ENCODE results near the gene KAT8.

Gene KAT8

GRCh38 chr16:31117384-31118222 is at the start of gene KAT8:
KAT8 (plus strand) TSS chr16:31117664; CDS start chr16:31117682, 18 bp downstream.
- in situ Hi-C loops (cut with MboI; ENCODE audit: low sequenced_read_pairs), result no loop called here

DNA sequence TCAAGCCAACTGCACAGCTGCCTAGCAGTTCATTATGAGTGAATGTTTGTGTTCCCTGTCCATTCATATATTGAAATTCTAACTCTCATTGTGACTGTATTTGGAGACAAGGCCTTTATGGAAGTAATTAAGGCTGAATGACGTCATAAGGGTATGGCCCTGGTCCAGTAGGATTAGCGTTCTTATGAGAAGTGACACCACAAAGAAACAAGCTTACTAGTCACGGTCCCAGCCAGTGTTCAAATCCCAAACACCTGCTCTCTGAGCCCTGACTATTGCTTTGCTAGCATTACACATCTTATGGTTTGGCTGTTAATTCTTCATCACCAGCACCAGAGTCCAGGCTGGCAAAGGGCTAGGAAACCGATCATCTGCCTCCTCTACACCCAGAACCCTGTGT is 45.6 kb upstream of the KAT8 start:
- in situ Hi-C loops (cut with MboI; ENCODE audit: low sequenced_read_pairs), result no loop called here

DNA sequence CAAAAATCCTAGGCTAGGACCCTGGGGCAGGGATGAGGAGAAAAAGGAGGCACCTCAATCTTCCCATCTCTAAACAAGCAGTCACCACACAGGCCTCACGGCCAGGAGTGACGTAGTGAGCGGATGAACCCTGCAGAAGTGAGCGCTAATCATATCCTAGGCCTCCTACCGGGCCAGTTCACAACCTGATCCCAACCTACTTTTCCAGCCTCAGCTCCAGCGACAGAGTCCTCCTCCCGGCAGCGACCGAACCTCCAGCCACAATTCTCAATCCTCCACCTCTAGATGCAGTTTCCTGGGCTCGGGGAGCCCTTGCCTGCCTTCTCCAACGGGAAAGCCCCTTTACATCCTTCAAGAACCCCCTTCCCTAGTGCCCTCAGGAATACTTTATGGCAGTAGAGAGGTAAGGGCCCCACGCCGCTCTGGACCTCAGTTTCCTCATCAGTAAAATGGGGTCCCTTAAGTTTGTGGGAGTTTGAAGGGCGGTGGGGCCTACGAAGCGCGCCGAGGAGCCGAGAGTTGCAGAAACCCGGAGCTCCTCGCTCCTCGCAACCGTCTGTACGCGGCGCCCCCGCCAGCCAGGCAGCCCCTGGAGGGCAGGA is 44.8 kb upstream of the KAT8 start:
- in situ Hi-C loops (cut with MboI; ENCODE audit: low sequenced_read_pairs), result no loop called here

GRCh38 chr16:31073142-31073969 is 44.1 kb upstream of the KAT8 start:
- in situ Hi-C loops (cut with MboI; ENCODE audit: low sequenced_read_pairs), result no loop called here

DNA sequence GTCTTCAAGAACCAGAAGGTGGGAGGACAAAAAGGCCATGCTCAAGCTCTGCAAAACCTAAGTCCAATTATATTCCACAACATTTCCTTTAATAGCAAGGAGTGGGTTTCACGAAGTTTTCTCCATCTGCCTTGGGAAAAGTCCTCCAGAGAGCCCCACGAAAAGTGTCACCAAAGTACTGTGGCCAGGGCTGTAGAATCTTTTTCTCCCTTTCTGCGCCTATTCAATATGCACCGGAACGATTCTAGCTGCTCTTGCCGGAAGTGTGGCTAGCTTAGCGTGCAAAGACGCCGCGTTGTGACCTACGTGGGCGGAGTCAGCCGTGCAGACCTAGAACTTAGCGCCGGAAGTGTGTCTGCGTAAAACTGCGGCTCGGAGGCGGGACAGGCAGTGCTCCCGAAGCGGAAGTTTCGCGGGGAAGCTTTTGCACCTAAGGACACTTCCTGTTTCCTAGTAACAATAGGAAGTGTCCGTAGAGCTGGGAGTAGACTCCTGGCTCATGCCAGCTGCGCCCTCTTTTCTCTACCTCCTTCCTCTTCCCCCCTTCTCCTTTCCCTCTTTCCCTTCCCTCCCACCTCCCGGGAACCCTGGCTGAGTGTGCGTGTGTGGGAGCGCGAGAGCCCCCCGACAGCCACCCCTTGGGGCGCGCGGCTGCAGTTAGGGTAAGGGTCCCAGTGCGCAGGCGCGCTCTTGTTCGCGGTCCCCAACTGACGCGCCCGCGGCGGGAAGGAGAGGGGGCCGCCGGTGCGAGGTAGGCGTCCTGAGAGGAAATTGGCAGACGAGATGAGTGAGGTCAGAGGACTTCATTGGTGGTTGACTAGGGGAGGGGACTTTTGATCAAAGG is 43.3 kb upstream of the KAT8 start, which contains the start of the genes ZNF646 and ZNF668:
ZNF646 (plus strand) TSS at position 453 of the 844 bp plus-strand sequence. CDS start 1,903 bp downstream, outside the sequence.
ZNF668 (minus strand) TSS at position 271 of the 844 bp plus-strand sequence. CDS start 9,781 bp downstream, outside the sequence.
- in situ Hi-C loops (cut with MboI; ENCODE audit: low sequenced_read_pairs), result no loop called here

- in situ Hi-C loops (cut with MboI; ENCODE audit: low sequenced_read_pairs), result no loop called here
Observed at GRCh38 chr16:31074814-31075183, 42.7 kb upstream of the KAT8 start.

GRCh38 chr16:31076319-31076718 is 41.1 kb upstream of the KAT8 start:
- in situ Hi-C loops (cut with MboI; ENCODE audit: low sequenced_read_pairs), result no loop called here

- in situ Hi-C loops (cut with MboI; ENCODE audit: low sequenced_read_pairs), result no loop called here
Observed at GRCh38 chr16:31077024-31077423, 40.4 kb upstream of the KAT8 start.

- in situ Hi-C loops (cut with MboI; ENCODE audit: low sequenced_read_pairs), result no loop called here
Observed at GRCh38 chr16:31077592-31078396, 39.7 kb upstream of the KAT8 start.

DNA sequence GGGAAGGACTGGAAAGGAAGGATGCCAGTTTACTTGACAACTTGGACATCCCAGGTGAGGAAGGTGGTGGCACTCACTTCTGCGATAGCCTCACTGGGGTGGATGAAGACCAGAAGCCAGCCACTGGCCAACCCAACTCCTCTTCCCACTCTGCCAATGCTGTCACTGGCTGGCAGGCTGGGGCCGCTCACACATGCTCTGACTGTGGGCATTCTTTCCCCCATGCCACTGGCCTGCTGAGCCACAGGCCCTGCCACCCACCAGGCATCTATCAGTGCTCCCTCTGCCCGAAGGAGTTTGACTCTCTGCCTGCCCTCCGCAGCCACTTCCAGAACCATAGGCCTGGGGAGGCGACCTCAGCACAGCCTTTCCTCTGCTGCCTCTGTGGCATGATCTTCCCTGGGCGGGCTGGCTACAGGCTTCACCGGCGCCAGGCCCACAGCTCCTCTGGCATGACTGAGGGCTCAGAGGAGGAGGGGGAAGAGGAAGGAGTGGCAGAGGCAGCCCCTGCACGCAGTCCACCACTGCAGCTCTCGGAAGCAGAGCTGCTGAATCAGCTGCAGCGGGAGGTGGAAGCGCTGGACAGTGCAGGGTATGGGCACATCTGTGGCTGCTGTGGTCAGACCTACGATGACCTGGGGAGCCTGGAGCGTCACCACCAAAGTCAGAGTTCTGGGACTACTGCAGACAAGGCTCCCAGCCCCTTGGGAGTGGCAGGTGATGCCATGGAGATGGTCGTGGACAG is 38.7 kb upstream of the KAT8 start:
- in situ Hi-C loops (cut with MboI; ENCODE audit: low sequenced_read_pairs), result no loop called here

GRCh38 chr16:31079342-31079944 is 38.0 kb upstream of the KAT8 start:
- in situ Hi-C loops (cut with MboI; ENCODE audit: low sequenced_read_pairs), result no loop called here

GRCh38 chr16:31080035-31080629 is 37.3 kb upstream of the KAT8 start:
- in situ Hi-C loops (cut with MboI; ENCODE audit: low sequenced_read_pairs), result no loop called here

DNA sequence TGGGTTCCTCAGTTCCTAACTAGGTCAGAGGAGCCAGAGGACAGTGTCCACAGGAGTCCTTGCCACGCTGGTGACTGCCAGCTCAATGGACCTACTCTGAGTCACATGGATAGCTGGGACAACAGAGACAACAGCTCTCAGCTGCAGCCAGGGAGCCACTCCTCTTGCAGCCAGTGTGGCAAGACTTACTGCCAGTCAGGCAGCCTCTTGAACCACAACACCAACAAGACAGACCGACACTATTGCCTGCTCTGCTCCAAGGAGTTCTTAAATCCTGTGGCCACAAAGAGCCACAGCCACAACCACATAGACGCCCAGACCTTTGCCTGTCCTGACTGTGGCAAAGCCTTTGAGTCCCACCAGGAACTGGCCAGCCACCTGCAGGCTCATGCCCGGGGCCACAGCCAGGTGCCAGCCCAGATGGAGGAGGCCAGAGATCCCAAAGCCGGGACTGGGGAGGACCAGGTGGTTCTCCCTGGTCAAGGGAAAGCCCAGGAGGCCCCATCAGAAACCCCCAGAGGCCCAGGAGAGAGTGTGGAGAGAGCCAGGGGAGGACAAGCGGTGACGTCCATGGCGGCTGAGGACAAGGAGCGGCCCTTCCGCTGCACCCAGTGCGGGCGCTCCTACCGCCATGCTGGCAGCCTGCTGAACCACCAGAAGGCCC is 36.6 kb upstream of the KAT8 start:
- in situ Hi-C loops (cut with MboI; ENCODE audit: low sequenced_read_pairs), result no loop called here

DNA sequence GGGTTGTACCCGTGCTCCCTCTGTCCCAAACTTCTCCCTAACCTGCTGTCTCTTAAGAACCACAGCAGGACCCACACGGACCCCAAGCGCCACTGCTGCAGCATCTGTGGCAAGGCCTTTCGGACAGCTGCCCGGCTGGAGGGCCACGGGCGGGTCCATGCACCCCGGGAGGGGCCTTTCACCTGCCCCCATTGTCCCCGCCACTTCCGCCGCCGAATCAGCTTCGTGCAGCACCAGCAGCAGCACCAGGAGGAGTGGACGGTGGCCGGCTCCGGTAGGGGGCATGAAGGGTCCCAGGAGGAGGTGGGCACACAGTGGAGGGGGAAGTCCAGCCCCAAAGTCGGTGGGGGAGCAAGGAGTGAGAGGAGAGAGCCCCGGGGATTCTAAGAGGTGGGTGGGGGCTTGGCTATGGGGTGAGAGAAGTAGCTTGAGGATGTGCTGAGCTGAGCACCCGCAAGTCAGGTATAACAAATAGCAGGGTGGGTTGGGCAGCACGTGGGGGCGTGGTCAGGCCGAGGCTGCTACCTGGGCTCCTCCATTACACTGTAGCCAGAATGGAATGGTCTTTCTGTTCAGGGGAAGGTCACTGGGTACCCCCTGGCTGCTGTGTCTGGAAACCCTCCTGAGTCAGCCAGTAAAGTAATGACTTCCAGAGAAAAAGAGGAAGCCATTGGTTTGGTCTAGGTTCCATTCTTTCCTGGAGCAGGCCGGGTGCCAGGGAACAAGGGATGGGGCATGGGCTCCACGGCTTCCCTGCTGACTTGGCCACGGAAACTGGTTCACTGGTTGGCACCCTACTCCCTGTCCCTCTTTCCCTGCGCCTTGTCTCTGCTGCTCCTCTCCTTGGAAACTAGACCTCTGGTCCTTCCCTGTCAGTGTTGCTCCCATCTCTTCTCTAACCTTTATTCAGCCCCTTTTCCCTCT is 35.8 kb upstream of the KAT8 start:
- in situ Hi-C loops (cut with MboI; ENCODE audit: low sequenced_read_pairs), result no loop called here

- in situ Hi-C loops (cut with MboI; ENCODE audit: low sequenced_read_pairs), result no loop called here
Observed at GRCh38 chr16:31082368-31083045, 35.0 kb upstream of the KAT8 start.

GRCh38 chr16:31083081-31083480 is 34.4 kb upstream of the KAT8 start:
- in situ Hi-C loops (cut with MboI; ENCODE audit: low sequenced_read_pairs), result no loop called here

All from HL-60/S4 (cell line).